GM10266 (cell line): Measurements from ENCODE around the gene UBE2B.
A peak's percentile ranks its signal among the peaks of the same experiment; 100 is the strongest.

Experiments used
- DNase-seq: peaks from one replicate; pipeline ENCODE4 v3.0.0; 2012; ENCODE audit errors: extremely low spot score
- TF ChIP-seq, protein P1 (sequence below): IDR thresholded peaks from 2 replicates; pipeline ENCODE4 v1.5.1; 2012; ENCODE audit warnings: mild to moderate bottlenecking, low read depth; ENCODE audit not compliant: control insufficient read depth, insufficient read depth; ENCODE audit errors: missing control alignments

The UBE2B gene

DNA sequence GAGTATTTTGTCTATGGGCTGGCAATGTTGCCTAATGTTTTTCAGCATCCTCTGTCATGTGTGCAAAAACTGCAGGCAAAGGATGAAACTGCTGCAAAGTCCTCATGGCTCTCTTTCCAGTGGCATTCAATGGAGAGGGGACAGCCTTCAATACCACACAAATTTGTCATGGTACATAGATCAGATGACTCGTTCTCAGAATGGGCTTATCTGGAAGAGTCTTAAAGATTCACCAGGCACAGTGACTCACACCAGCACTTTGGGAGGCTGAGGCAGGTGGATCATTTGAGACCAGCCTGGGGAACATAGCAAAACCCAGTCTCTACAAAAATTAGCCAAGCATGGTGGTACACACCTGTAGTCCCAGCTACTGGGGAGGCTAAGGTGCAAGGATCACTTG lies 35.0 kb downstream of the UBE2B start:
- DNase-seq = no peak
- TF ChIP-seq, protein P1, sequence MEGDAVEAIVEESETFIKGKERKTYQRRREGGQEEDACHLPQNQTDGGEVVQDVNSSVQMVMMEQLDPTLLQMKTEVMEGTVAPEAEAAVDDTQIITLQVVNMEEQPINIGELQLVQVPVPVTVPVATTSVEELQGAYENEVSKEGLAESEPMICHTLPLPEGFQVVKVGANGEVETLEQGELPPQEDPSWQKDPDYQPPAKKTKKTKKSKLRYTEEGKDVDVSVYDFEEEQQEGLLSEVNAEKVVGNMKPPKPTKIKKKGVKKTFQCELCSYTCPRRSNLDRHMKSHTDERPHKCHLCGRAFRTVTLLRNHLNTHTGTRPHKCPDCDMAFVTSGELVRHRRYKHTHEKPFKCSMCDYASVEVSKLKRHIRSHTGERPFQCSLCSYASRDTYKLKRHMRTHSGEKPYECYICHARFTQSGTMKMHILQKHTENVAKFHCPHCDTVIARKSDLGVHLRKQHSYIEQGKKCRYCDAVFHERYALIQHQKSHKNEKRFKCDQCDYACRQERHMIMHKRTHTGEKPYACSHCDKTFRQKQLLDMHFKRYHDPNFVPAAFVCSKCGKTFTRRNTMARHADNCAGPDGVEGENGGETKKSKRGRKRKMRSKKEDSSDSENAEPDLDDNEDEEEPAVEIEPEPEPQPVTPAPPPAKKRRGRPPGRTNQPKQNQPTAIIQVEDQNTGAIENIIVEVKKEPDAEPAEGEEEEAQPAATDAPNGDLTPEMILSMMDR = no peak

DNA sequence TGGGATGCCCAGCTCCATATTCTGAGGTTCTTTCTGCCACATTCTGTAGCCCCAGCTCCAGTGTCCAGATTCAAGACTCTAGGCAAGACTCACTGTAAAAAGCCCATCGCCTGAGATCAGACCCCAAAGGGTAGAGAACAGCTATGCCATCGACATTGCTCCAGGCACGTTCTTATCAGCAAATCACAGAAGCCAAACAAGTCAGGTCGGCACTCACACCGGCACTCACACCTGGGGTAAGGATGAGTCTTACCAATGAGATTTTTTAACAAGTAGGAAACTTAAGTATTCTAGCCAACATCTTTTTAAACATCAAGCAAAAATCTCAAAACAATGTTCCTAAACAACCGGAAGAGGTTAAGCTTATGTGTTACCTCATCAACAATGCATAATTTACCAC lies 38.0 kb downstream of the UBE2B start:
- TF ChIP-seq, protein P1 = no peak

DNA sequence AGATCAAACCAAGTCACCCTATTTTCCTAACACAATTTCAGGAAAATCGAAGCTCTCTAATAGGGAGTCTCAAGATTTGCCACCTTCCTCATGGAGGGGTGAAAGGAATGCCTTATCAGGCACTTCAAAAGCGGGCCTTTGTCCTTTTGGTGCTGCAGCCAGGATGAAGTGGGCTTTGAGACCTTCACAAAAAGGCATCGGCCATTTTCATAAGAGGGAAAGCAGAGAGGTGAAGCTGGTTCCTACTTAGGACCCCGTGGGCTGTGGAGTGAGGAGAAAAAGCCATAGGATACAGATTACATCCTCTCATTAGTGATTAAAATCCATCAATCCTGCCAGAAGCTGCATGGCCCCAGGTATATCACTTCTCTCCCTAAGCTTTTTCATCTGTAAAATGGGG lies 39.5 kb downstream of the UBE2B start:
- DNase-seq = no peak
- TF ChIP-seq, protein P1 = no peak

More for the DNA sequence above, 38.0 kb downstream of the UBE2B start:
- DNase-seq = no peak

DNA sequence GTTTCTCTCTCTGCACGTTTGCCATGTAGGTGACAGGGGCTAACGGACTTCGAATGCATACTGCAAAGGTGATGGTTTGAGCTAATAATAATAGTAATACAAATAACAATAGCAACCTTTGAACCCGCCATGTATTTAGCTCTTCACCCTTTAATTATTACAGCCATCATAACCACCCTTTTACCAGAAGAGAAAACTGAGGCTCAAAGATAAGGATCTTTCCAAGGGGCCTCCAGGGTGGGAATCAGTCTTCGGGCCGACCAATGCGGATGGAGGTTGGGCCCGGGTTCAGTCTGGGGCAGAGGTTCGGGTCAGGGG lies 39.8 kb downstream of the UBE2B start:
- no peak for DNase-seq
- TF ChIP-seq, protein P1 = no peak

DNA sequence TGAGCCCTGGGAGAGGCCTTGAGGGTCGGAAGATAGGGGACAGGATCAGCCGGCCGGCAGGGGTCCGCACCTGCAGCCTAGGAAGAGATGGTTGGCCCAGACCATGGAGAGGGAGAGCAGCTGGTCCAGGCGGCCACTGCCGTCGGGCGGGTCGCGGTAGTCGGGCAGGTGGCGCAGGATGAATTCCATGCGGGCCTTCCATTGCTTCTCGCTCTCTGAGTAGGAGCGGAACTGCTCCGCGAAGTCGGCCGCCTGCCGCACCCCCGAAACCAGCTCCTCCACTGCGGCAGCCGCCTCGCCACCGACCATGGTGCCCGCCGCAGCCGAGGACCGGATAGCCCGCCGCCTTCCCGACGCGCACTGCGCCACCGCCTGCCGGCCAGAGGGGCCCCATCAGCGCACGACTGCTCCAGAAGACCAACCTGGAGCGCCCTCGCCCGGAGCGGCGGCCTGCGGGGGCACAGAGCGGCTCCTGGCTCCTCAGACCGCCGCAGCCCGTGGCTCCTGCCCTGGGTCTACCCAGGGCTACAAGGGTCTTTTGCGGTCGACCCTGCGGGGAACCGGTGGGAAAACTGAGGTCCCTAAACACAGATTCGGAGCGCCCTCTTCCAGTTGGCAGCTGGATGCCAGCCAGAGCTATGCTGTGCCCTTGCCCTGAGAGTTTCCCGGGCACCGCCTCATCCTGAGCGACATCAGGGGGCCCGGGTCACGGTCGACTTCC lies 40.3 kb downstream of the UBE2B start, which contains the start of gene CDKN2AIPNL:
Gene CDKN2AIPNL, minus strand, starts transcription at position 336 of the 721 bp plus-strand sequence. Its CDS starts 27 bp downstream, at position 309.
- TF ChIP-seq, protein P1 = peak; percentile 96

DNA sequence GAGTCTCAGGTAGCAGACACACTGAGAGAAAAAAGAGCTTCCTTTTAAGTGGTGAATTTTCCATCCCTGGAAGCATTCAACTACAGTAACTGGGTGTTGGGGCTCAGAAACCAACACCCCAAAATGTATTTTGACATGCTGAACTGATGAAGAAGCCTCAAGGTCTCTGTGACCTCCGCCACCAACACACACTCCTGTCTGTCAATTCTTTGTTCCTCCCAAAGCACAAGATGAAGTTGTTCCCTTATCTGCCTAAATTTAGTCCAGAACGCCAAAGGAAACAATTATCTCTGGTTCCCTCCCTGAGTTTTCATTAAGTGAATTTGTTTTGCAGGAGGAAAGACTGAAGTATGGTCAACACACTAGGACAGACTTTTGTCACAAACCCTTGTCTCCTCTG lies 41.7 kb downstream of the UBE2B start:
- TF ChIP-seq, protein P1 = no peak
- DNase-seq = no peak

More for the DNA sequence above, 40.3 kb downstream of the UBE2B start, which contains the start of gene CDKN2AIPNL:
- peak; percentile 92 for DNase-seq

DNA sequence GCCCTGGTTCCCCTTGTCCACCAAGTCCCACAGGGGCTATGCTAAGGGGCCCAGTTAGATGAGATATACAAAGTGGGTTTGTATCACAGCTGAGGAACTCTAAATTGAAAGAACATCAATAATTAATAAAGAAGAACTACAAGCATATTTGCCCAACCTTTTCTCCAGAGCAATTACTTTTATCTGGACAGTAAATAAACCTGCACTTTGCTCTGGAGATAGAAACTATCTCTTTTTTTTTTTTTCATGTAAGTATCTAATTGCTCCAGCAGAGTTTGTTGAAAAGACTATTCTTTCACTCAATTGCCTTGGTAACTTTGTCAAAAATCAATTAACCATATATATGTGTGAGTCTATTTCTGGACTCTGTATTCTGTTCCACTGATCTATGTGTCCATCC lies 46.3 kb downstream of the UBE2B start:
- DNase-seq = no peak
- TF ChIP-seq, protein P1 = no peak
